Uterus (tissue), 4 donors: ENCODE data around the gene UBR7. TPM values are rescaled to one million over a fixed set of nuclear protein-coding genes. Genes with fewer than 3 reads are reported as not detected.

Experiments
- DNase-seq, 2 donors: peaks; one replicate each; pipeline ENCODE4 v3.0.0-alpha.2; 2019 to 2020
- H3K27ac ChIP-seq, 2 donors: fragments of 200-600 bp; sonication (generic); 1 replicate in 1 of 2; 2 replicates in 1 of 2; pipeline ENCODE4 v1.5.1; 2016 to 2018
- H3K27me3 ChIP-seq, 2 donors: fragments of 200-600 bp; sonication (generic); one replicate each; pipeline ENCODE4 v1.5.1; 2018 to 2019; ENCODE audit warnings: control low read depth in 1 of 2
- H3K36me3 ChIP-seq, 2 donors: fragments of 200-600 bp; sonication (generic); one replicate each; pipeline ENCODE4 v1.5.1; 2019; ENCODE audit warnings: control low read depth in 1 of 2
- H3K4me1 ChIP-seq, 2 donors: fragments of 200-600 bp; sonication (generic); one replicate each; pipeline ENCODE4 v1.5.1; 2018 to 2019; ENCODE audit warnings: control low read depth in 1 of 2
- H3K4me3 ChIP-seq, 2 donors: fragments of 200-600 bp; sonication (generic); 1 replicate in 1 of 2; 2 replicates in 1 of 2; pipeline ENCODE4 v1.5.1; 2018 to 2019; ENCODE audit warnings: mild to moderate bottlenecking in 1 of 2
- H3K9me3 ChIP-seq, 2 donors: fragments of 200-600 bp; sonication (generic); one replicate each; pipeline ENCODE4 v1.5.1; 2019; ENCODE audit warnings: control low read depth in 1 of 2
- POLR2A ChIP-seq, 2 donors: fragments of 450-650 bp; IDR thresholded peaks; one replicate each; pipeline ENCODE4 v1.6.1; 2016; ENCODE audit warnings: antibody characterized with exemption in 2 of 2, mild to moderate bottlenecking in 1 of 2, moderate library complexity in 1 of 2
- intact Hi-C: fragments of 100-400 bp; cut with DNase I; formaldehyde crosslinking; loops from one replicate; pipeline ENCODE4 v1.15.1; 2023; ENCODE audit warnings: low total_unique reads
- total RNA-seq, 4 donors: library from RNA; depleted of rRNA in 3 of 4; stranded (reverse); fragments of >200 nt in 3 of 4; gene quantifications; one replicate each; pipeline versions ENCODE4 v1.1.0 to v1.2.4, GENCODE V29; 2014 to 2023
- TF ChIP-seq, protein P1 (sequence below), 4 experiments: fragments of 200-600 bp in 2 of 4; fragments of 450-650 bp in 2 of 4; sonication (generic) in 2 of 4; IDR thresholded peaks; one replicate each; pipeline ENCODE4 v1.5.1; 2016 to 2019; ENCODE audit warnings: antibody characterized with exemption in 4 of 4, mild to moderate bottlenecking in 2 of 4, moderate library complexity in 1 of 4
- donor health status: DM: yes; HTN: yes; CAD: no.

Gene UBR7
- total RNA-seq, 4 donors from 2014 or later, result 15.6 to 55.2 (median 33.1) TPM

- no peaks in the 10 kb centered on the region for H3K4me1 ChIP-seq
- H3K27ac ChIP-seq, result no peak overlapping the region
- no peaks in the 10 kb centered on the region for H3K27me3 ChIP-seq
- no peak overlapping the region for H3K4me3 ChIP-seq
- intact Hi-C loops, result no loop called here
- TF ChIP-seq, protein P1, sequence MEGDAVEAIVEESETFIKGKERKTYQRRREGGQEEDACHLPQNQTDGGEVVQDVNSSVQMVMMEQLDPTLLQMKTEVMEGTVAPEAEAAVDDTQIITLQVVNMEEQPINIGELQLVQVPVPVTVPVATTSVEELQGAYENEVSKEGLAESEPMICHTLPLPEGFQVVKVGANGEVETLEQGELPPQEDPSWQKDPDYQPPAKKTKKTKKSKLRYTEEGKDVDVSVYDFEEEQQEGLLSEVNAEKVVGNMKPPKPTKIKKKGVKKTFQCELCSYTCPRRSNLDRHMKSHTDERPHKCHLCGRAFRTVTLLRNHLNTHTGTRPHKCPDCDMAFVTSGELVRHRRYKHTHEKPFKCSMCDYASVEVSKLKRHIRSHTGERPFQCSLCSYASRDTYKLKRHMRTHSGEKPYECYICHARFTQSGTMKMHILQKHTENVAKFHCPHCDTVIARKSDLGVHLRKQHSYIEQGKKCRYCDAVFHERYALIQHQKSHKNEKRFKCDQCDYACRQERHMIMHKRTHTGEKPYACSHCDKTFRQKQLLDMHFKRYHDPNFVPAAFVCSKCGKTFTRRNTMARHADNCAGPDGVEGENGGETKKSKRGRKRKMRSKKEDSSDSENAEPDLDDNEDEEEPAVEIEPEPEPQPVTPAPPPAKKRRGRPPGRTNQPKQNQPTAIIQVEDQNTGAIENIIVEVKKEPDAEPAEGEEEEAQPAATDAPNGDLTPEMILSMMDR (IDR thresholded peaks at IDR 0.05), result no peak
- TF ChIP-seq POLR2A (IDR thresholded peaks at IDR 0.05), result no peak
- no peak for DNase-seq
- H3K36me3 ChIP-seq, result no peaks in the 10 kb centered on the region
- H3K9me3 ChIP-seq, result no peaks in the 10 kb centered on the region
Measured at GRCh38 chr14:93245764-93246420, 38.8 kb downstream of the UBR7 start.

DNA sequence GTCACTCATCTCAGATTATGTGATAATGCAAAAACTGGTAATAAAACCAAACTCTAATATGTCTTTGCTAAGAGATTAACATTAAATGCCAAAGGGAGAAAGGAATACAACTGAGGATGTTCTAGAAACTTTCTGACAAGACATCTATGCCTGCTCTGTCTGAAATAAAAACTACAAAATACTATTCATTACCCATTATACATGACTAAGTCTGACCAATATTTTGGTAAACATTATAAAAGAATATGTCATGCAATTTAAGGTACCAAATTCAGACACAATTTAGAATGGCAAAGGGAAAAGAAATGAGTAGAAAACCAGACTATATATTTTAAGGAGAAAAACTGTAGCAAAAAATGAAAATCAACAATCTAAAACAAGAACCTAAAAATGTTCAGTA is 39.5 kb downstream of the UBR7 start:
- H3K4me1 ChIP-seq, result no peaks in the 10 kb centered on the region
- H3K4me3 ChIP-seq, result no peak overlapping the region
- H3K27ac ChIP-seq, result no peak overlapping the region
- intact Hi-C loops, result no loop called here
- no peaks in the 10 kb centered on the region for H3K36me3 ChIP-seq
- DNase-seq, result no peak
- H3K9me3 ChIP-seq, result no peaks in the 10 kb centered on the region
- TF ChIP-seq POLR2A (IDR thresholded peaks at IDR 0.05), result no peak
- TF ChIP-seq, protein P1 (IDR thresholded peaks at IDR 0.05), result no peak
- no peaks in the 10 kb centered on the region for H3K27me3 ChIP-seq

GRCh38 chr14:93249128-93249831 is 42.2 kb downstream of the UBR7 start:
- no peak for TF ChIP-seq POLR2A (IDR thresholded peaks at IDR 0.05)
- DNase-seq, result no peak
- Histone ChIP-seq H3K9me3 (no peaks in the 10 kb centered on the region), H3K36me3 (no peaks in the 10 kb centered on the region), H3K4me1 (no peaks in the 10 kb centered on the region), H3K4me3 (no peak overlapping the region), H3K27ac (no peak overlapping the region), H3K27me3 (no peaks in the 10 kb centered on the region)
- intact Hi-C loops, result no loop called here

- Histone ChIP-seq H3K4me1 (no peaks in the 10 kb centered on the region), H3K27ac (no peak overlapping the region), H3K9me3 (no peaks in the 10 kb centered on the region), H3K27me3 (no peaks in the 10 kb centered on the region), H3K4me3 (no peak overlapping the region), H3K36me3 (no peaks in the 10 kb centered on the region)
- intact Hi-C loops, result no loop called here
- no peak for DNase-seq
- TF ChIP-seq, protein P1 (IDR thresholded peaks at IDR 0.05), result no peak
- TF ChIP-seq POLR2A (IDR thresholded peaks at IDR 0.05), result no peak
Measured at GRCh38 chr14:93262446-93262845, 55.4 kb downstream of the UBR7 start.

- H3K27me3 ChIP-seq, result no peaks in the 10 kb centered on the region
- no peak overlapping the region for H3K4me3 ChIP-seq
- H3K9me3 ChIP-seq, result no peaks in the 10 kb centered on the region
- no peaks in the 10 kb centered on the region for H3K36me3 ChIP-seq
- no peak overlapping the region for H3K27ac ChIP-seq
- no peaks in the 10 kb centered on the region for H3K4me1 ChIP-seq
- no peak for DNase-seq
- intact Hi-C loops, result no loop called here
- no peak for TF ChIP-seq POLR2A (IDR thresholded peaks at IDR 0.05)
- TF ChIP-seq, protein P1 (IDR thresholded peaks at IDR 0.05), result no peak
Measured at GRCh38 chr14:93263416-93263815, 56.4 kb downstream of the UBR7 start.
